HepG2 (cell line): ENCODE data around the gene VAMP2. TPM values are rescaled to one million over a fixed set of nuclear protein-coding genes. Genes with fewer than 3 reads are reported as not detected.

Experiments
- AHR ChIP-seq: IDR thresholded peaks from 2 replicates; pipeline ENCODE4 v1.6.1; 2018; ENCODE audit warnings: missing genetic modification reagents, missing compliant biosample characterization
- ISX ChIP-seq: sonication (generic); formaldehyde crosslinking; conservative IDR thresholded peaks from 2 replicates; pipeline ENCODE4 v1.5.0; 2020; ENCODE audit warnings: missing genetic modification reagents
- NBN ChIP-seq: fragments of 450-650 bp; conservative IDR thresholded peaks from 2 replicates; pipeline ENCODE4 v1.6.1; 2017
- NR1H2 ChIP-seq: sonication (generic); formaldehyde crosslinking; IDR thresholded peaks from 2 replicates; pipeline ENCODE4 v1.8.1; 2022; ENCODE audit warnings: low read depth, missing genetic modification reagents, borderline replicate concordance
- PCBP2 ChIP-seq: fragments of 200-400 bp; formaldehyde crosslinking; optimal IDR thresholded peaks from 2 replicates; pipeline ENCODE3; 2018; ENCODE audit warnings: low read length, low read depth; ENCODE audit not compliant: poor library complexity, severe bottlenecking
- PLRG1 ChIP-seq: fragments of 450-650 bp; conservative IDR thresholded peaks from 2 replicates; pipeline ENCODE4 v1.6.1; 2016
- RAD21 ChIP-seq: fragments of 450-650 bp; formaldehyde crosslinking; IDR thresholded peaks from 2 replicates; pipeline ENCODE4 v1.5.0; 2020; ENCODE audit warnings: mild to moderate bottlenecking
- RELA ChIP-seq: sonication (generic); formaldehyde crosslinking; IDR thresholded peaks from 2 replicates; pipeline ENCODE4 v1.4.0; 2020; ENCODE audit warnings: missing genetic modification reagents
- SKI ChIP-seq: fragments of 450-650 bp; IDR thresholded peaks from one replicate; pipeline ENCODE4 v1.6.1; 2018; ENCODE audit warnings: mild to moderate bottlenecking; ENCODE audit not compliant: partially characterized antibody
- SMARCE1 ChIP-seq: fragments of 450-650 bp; IDR thresholded peaks from 2 replicates; pipeline ENCODE4 v1.6.1; 2017; ENCODE audit warnings: borderline replicate concordance
- SP4 ChIP-seq: sonication (generic); formaldehyde crosslinking; IDR thresholded peaks from 2 replicates; pipeline ENCODE4 v1.8.1; 2023; ENCODE audit warnings: mild to moderate bottlenecking, missing genetic modification reagents
- TARDBP ChIP-seq: sonication (generic); formaldehyde crosslinking; IDR thresholded peaks from 2 replicates; pipeline ENCODE4 v1.8.0; 2022; ENCODE audit warnings: mild to moderate bottlenecking, missing genetic modification reagents
- ZNF12 ChIP-seq: sonication (generic); formaldehyde crosslinking; IDR thresholded peaks from 2 replicates; pipeline ENCODE4 v1.5.0; 2020; ENCODE audit warnings: missing genetic modification reagents
- ZNF260 ChIP-seq: sonication (generic); formaldehyde crosslinking; IDR thresholded peaks from 2 replicates; pipeline ENCODE4 v1.4.0; 2020; ENCODE audit warnings: missing genetic modification reagents, low read depth, mild to moderate bottlenecking, borderline replicate concordance
- ZNF367 ChIP-seq: sonication (generic); formaldehyde crosslinking; IDR thresholded peaks from 2 replicates; pipeline ENCODE4 v1.4.0; 2020; ENCODE audit warnings: missing genetic modification reagents, borderline replicate concordance
- ZNF563 ChIP-seq: sonication (generic); formaldehyde crosslinking; IDR thresholded peaks from 2 replicates; pipeline ENCODE4 v1.8.0; 2022; ENCODE audit warnings: mild to moderate bottlenecking, moderate library complexity, missing genetic modification reagents
- ZNF773 ChIP-seq: sonication (generic); formaldehyde crosslinking; IDR thresholded peaks from 2 replicates; pipeline ENCODE4 v1.4.0; 2020; ENCODE audit warnings: missing genetic modification reagents, borderline replicate concordance
- ZNF775 ChIP-seq: sonication (generic); formaldehyde crosslinking; IDR thresholded peaks from 2 replicates; pipeline ENCODE4 v1.4.0; 2020; ENCODE audit warnings: missing genetic modification reagents, mild to moderate bottlenecking, moderate library complexity, borderline replicate concordance
- ZSCAN21 ChIP-seq: sonication (generic); formaldehyde crosslinking; IDR thresholded peaks from 2 replicates; pipeline ENCODE4 v1.8.0; 2022; ENCODE audit warnings: mild to moderate bottlenecking, missing genetic modification reagents, moderate library complexity, borderline replicate concordance
- ZSCAN30 ChIP-seq: sonication (generic); formaldehyde crosslinking; IDR thresholded peaks from 2 replicates; pipeline ENCODE4 v1.5.0; 2020; ENCODE audit warnings: mild to moderate bottlenecking, missing genetic modification reagents
- ZZZ3 ChIP-seq: sonication (generic); formaldehyde crosslinking; IDR thresholded peaks from 2 replicates; pipeline ENCODE4 v1.4.0; 2020; ENCODE audit warnings: missing genetic modification reagents, mild to moderate bottlenecking, borderline replicate concordance
- polyA plus RNA-seq, 8 experiments: library from polyadenylated mRNA; depleted of rRNA in 3 of 8; stranded (reverse) in 7 of 8; unstranded in 1 of 8; fragments of >200 nt; fragmentation: Illumina TruSeq in 4 of 8; extraction: Trizol in 4 of 8; gene quantifications; 2 replicates each; pipeline versions ENCODE4 v1.2.1 to v1.2.3, GENCODE V29; 2011 to 2016; ENCODE audit warnings: low read depth in 4 of 8, missing spikeins in 1 of 8, mixed read lengths in 1 of 8; ENCODE audit not compliant: insufficient read depth in 1 of 8
- total RNA-seq, 5 experiments: library from RNA; depleted of rRNA; stranded (reverse); fragments of >200 nt; fragmentation: Illumina TruSeq; extraction: Trizol; gene quantifications; 2 replicates each; pipeline ENCODE4 v1.2.3, GENCODE V29; 2016; ENCODE audit warnings: low read depth in 1 of 5
- TF ChIP-seq, protein P1 (sequence below): sonication (generic); formaldehyde crosslinking; IDR thresholded peaks from 2 replicates; pipeline ENCODE4 v1.4.0; 2020; ENCODE audit warnings: missing genetic modification reagents
- TF ChIP-seq, protein P2 (sequence below): sonication (generic); formaldehyde crosslinking; IDR thresholded peaks from 2 replicates; pipeline ENCODE4 v1.4.0; 2020; ENCODE audit warnings: missing genetic modification reagents, borderline replicate concordance

VAMP2 gene
- total and polyA plus RNA-seq, 2 of the 13 experiments (the other 11 are each of a cell fraction or from before 2014, with no cell fraction given) = 3.9 to 17.2 TPM

DNA sequence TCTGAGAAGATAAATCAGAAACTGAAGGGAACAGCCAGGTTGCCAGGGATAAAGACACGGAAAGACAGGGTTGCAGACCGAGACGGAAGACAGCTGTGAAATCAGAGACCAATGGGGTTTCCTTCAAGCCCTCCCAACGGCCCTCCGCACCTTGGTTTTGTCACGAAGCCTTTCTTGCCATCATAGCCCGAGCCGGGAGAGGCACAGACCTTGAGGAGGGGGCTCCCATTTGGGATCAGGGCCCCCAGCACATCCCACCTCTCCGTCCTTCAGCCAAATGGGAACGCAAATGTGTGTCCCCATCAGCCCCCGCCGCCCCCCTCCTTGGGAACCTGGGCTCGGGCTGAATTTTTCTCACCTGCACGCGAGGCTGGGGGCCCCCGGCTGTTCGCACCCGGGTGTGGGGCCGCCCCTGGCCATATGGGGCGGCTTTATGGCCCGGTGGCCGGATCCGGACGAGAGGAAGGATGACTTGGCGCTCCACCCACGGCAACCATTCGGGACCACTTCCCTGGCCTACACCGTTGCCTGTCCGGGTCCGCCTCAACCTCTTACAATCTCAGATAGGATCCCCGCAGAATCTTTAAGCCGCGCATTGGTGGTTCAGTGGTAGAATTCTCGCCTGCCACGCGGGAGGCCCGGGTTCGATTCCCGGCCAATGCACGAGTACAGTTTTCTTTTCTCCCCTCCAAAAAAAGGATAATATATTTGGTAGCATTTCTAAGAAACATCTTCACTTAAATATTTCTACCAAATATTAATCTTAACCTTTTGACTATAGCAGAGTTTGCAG lies 37.4 kb downstream of the VAMP2 start (continued):
- TF ChIP-seq ZNF775 (no peak), ZSCAN30 (CRISPR knock-in tag) (no peak), TARDBP (no peak), SMARCE1 (no peak), NBN (no peak), SP4 (CRISPR knock-in tag) (no peak), NR1H2 (no peak), ZZZ3 (CRISPR knock-in tag) (no peak), SKI (no peak), ZNF773 (CRISPR knock-in tag) (no peak), ISX (CRISPR knock-in tag) (no peak), RELA (CRISPR knock-in tag) (no peak), ZNF563 (no peak), ZSCAN21 (CRISPR knock-in tag) (peak; percentile 39; the same call in 1 of the 2 replicates), AHR (CRISPR knock-in tag) (no peak), PCBP2 (no peak), ZNF12 (CRISPR knock-in tag) (no peak), ZNF367 (CRISPR knock-in tag) (no peak), ZNF260 (CRISPR knock-in tag) (no peak), PLRG1 (no peak), RAD21 (no peak)
- TF ChIP-seq, protein P1, sequence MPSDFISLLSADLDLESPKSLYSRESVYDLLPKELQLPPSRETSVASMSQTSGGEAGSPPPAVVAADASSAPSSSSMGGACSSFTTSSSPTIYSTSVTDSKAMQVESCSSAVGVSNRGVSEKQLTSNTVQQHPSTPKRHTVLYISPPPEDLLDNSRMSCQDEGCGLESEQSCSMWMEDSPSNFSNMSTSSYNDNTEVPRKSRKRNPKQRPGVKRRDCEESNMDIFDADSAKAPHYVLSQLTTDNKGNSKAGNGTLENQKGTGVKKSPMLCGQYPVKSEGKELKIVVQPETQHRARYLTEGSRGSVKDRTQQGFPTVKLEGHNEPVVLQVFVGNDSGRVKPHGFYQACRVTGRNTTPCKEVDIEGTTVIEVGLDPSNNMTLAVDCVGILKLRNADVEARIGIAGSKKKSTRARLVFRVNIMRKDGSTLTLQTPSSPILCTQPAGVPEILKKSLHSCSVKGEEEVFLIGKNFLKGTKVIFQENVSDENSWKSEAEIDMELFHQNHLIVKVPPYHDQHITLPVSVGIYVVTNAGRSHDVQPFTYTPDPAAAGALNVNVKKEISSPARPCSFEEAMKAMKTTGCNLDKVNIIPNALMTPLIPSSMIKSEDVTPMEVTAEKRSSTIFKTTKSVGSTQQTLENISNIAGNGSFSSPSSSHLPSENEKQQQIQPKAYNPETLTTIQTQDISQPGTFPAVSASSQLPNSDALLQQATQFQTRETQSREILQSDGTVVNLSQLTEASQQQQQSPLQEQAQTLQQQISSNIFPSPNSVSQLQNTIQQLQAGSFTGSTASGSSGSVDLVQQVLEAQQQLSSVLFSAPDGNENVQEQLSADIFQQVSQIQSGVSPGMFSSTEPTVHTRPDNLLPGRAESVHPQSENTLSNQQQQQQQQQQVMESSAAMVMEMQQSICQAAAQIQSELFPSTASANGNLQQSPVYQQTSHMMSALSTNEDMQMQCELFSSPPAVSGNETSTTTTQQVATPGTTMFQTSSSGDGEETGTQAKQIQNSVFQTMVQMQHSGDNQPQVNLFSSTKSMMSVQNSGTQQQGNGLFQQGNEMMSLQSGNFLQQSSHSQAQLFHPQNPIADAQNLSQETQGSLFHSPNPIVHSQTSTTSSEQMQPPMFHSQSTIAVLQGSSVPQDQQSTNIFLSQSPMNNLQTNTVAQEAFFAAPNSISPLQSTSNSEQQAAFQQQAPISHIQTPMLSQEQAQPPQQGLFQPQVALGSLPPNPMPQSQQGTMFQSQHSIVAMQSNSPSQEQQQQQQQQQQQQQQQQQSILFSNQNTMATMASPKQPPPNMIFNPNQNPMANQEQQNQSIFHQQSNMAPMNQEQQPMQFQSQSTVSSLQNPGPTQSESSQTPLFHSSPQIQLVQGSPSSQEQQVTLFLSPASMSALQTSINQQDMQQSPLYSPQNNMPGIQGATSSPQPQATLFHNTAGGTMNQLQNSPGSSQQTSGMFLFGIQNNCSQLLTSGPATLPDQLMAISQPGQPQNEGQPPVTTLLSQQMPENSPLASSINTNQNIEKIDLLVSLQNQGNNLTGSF = no peak
- TF ChIP-seq, protein P2, sequence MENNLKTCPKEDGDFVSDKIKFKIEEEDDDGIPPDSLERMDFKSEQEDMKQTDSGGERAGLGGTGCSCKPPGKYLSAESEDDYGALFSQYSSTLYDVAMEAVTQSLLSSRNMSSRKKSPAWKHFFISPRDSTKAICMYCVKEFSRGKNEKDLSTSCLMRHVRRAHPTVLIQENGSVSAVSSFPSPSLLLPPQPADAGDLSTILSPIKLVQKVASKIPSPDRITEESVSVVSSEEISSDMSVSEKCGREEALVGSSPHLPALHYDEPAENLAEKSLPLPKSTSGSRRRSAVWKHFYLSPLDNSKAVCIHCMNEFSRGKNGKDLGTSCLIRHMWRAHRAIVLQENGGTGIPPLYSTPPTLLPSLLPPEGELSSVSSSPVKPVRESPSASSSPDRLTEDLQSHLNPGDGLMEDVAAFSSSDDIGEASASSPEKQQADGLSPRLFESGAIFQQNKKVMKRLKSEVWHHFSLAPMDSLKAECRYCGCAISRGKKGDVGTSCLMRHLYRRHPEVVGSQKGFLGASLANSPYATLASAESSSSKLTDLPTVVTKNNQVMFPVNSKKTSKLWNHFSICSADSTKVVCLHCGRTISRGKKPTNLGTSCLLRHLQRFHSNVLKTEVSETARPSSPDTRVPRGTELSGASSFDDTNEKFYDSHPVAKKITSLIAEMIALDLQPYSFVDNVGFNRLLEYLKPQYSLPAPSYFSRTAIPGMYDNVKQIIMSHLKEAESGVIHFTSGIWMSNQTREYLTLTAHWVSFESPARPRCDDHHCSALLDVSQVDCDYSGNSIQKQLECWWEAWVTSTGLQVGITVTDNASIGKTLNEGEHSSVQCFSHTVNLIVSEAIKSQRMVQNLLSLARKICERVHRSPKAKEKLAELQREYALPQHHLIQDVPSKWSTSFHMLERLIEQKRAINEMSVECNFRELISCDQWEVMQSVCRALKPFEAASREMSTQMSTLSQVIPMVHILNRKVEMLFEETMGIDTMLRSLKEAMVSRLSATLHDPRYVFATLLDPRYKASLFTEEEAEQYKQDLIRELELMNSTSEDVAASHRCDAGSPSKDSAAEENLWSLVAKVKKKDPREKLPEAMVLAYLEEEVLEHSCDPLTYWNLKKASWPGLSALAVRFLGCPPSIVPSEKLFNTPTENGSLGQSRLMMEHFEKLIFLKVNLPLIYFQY (CRISPR knock-in tag) = peak; percentile 53; the same call in 1 of the 2 replicates
